GF-D8 (cell line): Measurements from ENCODE around the gene MLH3.
"Not testable (repeated sequence)": the region's sequence is repeated elsewhere in the genome, so short reads cannot be mapped to it uniquely, and the experiment has no call there.

Source experiments
- DNase-seq: peaks from one replicate; lab custom pipeline; 2025; lab: John Stamatoyannopoulos, UW

The MLH3 gene

DNA sequence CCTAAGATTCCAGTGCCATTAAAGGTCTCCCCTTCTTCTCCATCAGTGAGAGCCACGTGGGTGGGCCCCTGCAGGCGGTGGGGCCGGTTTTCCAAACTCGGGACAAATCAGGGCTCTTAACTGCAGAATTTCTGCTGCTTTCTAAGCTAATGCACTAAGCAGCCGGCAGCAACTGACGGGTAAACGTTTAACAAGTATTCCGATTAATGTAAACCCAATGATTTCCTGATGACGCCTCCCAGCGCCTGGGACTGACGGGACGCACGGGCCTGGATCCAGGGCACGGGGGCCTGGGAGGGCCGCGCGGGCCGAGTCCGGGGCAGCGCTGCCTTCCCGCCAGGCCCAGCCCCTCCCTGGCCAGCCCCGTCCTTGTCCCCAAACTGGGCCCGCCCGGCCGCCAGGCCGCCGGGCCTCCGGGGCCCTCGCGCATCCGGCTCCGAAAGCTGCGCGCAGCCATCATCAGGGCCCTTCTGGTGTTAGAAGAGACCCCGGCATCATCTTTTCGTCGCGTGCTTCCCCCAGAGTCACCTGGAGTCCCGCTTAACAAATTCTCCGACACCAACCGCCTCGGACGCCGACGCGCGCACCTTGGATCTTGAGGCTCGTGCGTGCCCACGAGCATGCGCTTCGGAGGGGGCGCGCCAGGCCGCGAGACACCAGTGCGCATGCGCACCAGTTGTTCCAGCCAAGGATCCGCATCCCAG, at the start of gene MLH3:
Gene MLH3, minus strand, starts transcription at position 616 of the 704 bp plus-strand sequence. CDS start 1,812 bp downstream, outside the sequence.
- peak; percentile 8 for DNase-seq

DNA sequence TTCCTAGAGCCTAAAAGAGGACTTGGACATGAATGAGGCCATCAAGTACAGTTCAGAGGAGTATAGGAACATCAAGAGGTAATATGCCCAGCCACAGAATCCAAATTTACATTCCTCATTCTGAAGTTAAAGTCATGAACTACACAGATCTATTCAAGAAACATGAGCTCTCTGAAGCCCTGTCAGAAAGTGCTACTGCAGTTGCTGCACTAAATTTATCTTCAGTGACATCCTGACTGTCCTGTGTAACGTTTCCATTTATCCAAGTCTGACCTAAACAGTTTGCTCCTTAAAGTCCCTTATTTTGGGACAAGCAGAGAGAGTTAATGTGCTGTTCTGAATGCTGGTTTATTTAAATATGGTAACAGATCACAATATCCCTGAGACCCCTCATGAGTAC, 47.4 kb upstream of the MLH3 start:
- no peak for DNase-seq

DNA sequence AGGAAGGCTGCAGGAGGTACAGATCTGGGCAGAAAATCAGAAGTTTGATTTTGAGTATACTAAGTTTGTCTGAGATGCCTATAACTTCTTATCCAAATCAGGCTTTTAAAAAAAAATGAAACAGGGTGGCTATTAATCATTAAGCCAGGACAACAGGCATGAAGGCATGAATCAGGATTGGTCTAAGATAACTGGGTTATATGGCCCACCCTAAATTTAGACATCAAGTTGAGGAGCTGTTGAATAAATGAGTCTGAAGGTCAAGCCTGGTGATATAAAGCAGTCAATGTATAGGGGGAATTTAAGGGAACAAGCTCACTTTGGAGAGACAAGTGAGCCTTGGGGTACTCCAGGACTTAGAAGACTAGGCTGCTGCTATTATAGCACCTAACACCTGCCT, 46.9 kb upstream of the MLH3 start:
- no peak for DNase-seq

DNA sequence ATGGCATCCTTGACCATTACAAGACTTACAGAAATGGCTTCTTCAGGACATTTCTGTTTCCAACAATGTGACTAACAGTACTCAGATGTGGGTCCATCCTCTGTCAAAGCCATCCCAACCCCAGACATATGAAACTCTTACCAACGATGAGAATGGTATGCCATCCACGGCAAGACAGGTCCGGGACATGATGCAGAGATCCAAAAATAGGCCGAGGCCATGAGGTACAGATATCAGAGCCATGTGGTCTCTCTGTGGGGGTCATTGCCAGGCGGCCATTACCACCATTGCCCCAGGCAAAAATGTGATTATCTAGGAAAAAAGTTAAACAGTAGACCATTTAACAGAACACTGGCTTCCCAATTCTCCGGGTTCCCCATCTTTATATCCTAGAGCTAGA, 45.7 kb upstream of the MLH3 start:
- DNase-seq, result no peak

DNA sequence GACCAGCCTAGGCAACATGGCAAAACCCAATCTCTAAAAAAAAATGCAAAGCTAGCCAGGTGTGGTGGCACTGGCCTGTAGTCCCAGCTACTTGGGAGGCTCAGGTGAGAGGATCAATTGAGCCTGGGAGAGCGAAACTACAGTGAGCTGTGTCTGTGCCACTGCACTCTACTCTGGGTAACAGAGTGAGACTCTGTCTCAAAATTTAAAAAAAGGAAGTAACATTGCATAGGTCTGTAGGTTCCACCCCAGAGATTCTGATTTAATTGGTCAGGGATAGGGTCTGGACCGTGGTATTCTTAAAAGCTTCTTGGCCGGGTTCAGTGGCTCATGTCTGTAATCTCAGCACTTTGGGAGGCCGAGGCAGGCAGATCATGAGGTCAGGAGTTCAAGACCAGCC, 44.4 kb upstream of the MLH3 start:
- DNase-seq, result no peak

DNA sequence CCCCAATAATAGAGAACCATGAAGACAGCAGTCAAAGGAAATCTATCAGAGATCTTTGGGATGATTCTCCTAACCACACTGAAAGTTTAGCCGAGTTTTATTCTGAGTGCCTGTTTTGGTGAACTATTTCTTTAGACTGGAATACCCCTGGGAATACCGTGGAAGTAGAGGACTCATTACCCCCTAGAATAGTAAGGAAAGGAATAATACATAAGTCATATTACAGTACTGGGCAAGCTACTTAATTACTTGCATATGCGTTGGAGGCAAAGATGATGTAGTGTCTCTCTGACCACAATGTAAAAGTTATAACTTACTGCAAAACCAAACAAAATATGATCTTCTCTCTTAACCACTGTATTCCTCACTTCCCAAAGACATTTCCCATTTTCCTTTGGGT, 43.6 kb upstream of the MLH3 start:
- no peak for DNase-seq

DNA sequence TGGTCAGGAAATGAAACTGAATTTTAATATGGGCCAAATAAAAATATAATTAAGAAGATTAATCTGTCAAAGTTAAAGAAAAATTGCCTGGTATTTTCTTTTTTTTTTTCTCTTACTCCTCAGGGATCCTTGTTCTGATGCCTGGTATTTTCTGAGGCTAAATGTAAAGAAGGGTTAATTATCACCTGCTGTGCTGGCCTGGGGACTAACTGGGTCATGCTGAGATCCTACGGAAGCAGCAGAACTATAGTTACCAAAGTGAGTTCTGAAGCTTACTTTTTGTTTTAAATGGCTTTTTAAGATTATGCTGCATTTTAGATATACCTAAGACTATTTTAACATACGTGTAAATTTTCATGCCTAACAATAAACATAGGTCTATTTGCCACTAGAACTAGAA, 41.4 kb upstream of the MLH3 start:
- DNase-seq, result no peak

DNA sequence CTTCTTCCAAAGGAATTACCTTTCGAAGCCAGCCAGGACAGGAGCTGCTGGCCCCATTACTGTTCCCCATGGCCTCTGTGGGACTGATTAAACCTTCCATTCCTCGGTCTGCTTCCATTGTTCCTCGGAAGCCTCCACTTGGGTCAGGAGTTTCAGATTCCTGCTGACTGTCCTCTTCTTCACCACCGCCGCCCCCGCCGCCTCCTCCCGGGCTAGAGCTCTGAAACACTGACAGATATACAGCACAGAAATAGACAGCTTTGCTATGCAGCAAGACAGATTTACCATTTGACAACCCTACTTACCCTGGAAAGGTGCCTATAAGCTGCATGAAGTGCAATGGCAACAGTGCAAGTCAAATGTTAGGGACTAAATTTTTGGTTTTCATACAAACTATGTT, 40.0 kb upstream of the MLH3 start:
- DNase-seq, result no peak

DNA sequence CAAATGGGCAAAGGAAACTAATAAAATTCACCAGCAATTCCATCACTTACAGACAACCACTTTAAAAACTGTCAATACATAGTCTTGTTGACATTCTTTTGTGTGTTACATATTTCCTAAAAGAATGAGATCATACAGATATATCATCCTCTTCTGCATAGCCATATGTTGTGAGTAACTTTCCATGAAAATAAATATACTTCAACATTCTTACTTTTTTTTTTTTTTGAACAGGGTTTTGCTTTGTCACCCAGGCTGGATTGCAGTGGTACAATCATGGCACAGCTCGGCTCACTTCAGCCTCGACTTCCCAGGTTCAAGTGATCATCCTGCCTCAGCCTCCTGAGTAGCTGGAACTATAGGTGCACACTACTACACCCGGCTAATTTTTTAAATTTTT, 39.1 kb upstream of the MLH3 start:
- no peak for DNase-seq

DNA sequence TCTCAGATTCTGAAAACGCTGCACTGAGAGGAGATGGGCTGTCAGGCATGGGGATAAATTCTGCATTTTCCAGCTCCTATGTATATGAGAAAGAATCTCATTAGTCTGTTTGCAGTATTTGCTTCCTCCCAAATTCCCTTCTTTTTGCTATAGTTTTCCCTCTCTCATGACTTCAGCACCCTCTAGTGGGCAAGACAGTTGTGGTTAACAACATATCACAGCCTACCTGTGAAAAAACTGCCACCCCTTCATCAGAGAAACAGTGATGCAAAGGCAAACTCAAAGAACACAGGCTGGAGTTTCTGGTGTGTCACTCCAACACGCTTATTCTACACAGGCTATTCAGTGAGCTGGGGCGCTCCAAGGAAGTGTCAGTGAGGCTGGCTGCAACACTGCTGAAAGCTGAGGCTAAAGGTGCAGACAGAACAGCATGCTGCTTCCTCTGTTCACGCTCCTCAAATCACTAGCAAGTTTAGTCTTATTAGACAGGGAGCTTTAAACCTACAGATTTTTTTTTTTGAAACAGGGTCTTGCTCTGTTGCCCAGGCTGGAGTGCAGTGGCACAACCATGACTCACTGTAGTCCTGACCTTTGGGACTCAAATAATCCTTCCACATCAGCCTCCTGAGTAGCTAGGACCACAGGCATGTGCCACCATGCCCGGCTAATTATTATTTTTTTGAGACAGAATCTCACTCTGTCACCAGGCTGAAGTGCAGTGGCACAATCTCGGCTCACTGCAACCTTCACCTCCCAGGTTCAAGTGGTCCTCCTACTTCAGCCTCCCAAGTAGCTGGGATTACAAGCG, 37.5 kb upstream of the MLH3 start:
- no peak for DNase-seq

DNA sequence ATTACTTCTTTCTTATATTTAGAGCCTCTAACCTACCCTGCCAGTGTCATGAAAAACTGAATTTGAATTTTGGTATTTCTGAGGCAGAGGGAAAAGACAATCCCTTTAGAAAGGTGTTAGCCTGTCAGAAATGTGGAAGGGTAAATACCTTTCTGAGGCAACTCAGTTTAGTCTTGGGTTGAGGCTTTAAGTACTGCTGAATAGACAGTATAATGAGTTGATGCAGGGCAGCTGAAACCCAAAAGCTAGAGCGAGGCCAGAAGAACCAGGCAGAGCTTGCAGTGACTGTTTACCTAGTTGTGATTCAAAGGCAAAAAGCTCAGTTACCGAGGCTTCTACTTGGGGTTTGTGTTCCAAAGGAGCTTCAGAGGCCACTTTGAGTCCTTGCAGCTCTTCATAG, 36.9 kb upstream of the MLH3 start:
- no peak for DNase-seq

DNA sequence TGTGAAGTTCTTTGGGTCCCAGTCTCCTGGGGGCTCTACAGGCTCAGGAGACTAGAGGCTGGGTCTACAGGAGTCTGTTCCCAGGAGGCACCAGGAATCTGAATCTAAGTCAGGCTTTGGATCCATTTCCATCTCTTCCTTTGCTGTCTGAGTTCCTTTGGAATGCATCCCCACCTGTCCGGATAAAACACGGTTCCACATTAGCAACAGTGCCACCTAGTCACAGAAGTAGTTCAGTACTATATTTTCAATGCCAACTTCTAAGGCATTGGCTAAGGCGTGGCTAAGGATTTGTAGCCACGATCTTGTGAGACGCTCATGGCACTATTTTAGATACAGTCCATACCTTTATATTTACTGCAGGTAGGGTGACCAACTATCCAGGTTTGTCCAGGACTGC, 33.2 kb upstream of the MLH3 start:
- no peak for DNase-seq

DNA sequence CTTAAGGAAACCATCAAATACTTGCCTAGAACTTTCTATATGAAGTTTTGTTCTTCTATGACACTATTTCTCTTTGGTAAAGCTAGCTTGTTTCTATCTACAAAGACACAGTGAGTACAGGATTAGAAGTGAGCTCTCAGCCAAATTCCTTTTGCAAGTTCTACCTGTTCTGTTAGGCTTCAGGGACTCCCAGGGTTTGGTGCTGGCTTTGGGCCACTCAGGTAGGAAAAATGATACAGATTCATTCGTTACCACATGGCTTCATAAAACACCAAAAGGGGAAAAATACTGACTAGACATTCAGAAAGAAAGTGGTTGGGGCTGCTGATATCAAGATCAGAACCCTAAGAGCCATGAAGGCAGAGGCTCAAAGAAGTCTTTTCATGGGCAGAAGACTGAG, 32.0 kb upstream of the MLH3 start:
- DNase-seq, result no peak

DNA sequence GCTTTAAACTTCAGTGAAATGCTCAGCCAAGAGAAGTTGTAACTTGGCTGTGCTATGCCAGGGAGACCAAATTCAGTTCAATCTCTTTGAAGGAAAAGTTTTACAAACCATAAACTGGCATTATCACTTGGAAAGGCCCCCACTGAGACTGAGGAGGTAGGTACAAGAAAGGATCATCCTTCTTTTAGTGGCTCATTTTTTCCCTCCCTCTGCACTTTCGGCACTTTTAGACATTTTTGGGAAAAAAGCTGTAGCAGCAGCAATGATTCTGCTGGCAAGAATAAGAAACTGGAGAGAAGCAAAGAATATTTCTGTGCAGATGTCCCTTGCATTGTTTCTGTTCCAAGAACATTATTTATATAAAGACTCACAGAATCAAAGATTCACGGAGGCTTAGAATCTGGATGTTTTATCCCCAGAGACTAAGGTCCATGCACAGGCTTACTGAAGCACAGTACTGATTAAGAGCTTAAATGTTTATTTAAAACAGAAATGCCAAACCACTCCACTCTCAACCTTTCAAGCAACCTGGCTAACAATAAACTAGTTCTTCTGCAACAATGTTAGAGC, 30.5 kb upstream of the MLH3 start:
- DNase-seq, result no peak

DNA sequence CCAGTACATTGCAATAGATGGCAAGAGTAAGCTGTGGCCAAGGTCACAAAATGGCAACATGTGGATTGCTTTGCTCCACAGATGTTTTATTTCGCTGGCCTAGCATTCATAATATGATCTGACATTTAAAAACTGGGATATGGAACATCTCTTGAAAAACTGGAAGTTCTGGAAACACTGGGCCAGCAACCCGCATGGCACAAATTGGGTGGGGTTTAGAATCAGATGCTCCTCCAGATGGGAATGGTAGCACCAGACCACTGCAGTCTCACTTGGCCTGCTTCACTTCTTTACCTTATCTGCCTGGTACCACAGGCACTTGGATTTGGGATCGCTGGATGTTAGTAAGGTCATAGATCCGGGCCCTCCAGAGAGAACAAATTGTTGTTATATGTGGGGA, 28.3 kb upstream of the MLH3 start:
- DNase-seq, result no peak

DNA sequence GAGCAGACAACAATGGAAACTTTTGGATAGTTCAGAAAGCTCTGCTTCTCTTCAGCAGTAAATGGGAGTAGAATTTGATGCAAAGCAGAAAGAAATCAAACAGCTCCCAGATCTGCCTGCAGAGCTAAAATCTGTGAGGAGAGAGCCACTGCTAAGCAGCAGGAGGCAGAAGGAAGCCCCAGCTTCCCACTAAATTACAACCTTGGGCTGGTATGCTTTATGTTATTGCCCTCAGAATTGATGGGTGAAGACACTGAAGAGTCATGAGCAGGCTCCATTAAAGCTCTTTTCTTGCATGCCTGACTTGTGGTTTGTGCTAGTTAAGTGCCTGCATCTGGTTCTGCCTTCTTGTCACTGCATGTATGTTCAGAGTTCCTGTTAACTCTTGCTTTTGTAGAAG, 26.5 kb upstream of the MLH3 start:
- no peak for DNase-seq

DNA sequence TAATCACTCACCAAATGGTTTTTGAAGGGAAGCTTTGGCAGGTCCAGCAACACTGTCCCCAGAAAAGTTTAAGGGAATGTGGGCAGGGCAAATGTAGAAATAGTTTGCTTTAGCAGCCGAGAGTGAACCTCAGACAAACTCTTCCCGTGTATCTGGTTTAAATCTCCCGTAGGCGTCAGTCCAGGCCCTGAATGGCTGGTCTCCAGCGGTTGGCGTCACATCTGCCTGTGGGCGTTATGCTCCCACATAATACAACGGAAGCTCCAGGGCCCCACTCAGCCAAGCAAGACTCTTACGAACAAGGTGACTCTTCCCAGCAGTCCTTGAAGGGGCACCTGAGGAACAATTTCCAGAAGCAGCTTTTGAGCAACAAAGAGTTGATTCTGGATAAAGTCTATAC, 19.1 kb upstream of the MLH3 start:
- DNase-seq, result no peak

DNA sequence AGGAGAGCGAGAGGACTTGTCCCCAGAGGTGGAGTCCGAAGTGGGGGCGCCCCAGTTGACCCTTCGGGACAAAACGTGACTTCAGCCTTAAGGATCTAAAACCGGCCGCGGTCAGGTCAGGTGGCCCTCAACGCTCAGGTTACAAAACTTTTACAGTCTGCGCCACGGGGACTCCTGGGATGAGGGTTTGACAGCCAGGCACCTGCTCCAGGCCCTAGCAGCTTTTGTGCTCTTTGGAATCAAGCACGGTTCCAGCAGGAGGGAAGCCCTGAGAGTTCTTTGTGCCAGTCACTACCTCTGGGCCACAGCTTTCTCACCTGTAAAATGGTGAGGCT, 18.5 kb upstream of the MLH3 start:
- no peak for DNase-seq

DNA sequence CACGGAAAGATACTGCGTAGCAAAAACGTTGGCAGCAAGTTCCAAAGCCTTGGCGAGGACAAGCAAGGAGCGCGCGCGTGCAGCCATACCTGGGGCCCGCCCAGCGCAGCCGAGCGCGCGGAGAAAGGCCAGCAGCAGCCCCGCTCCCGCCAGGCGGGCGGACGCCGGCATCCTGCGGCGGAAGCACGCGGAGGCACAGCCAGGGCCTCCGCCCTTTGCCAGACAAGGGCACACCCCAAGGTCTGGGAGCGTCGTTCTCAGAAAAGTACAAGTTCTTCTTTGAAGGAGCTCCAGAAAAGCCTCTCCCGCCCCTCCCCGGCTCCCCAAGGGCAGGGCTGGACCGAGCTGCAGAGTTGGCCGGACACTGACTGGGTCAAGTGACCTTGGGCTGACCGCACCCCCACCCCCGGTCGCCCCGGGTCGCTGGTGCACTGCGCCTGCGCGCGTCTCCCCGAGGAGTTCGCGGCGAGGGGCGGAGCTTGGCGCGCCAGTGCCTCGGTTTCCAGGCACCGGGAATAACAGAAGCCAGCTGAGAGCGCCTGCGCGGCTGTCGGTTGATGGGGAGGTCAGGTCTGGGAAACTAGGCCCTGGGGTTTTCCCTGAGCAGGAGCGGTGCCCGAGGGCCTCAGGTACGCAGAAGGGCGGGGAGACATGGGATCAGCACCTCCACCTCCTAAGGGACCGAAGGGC, 18.0 kb upstream of the MLH3 start, which contains the start of gene ZC2HC1C:
Gene ZC2HC1C, plus strand, starts transcription at position 521 of the 690 bp plus-strand sequence. CDS start 933 bp downstream, outside the sequence.
- DNase-seq, result peak; percentile 12

DNA sequence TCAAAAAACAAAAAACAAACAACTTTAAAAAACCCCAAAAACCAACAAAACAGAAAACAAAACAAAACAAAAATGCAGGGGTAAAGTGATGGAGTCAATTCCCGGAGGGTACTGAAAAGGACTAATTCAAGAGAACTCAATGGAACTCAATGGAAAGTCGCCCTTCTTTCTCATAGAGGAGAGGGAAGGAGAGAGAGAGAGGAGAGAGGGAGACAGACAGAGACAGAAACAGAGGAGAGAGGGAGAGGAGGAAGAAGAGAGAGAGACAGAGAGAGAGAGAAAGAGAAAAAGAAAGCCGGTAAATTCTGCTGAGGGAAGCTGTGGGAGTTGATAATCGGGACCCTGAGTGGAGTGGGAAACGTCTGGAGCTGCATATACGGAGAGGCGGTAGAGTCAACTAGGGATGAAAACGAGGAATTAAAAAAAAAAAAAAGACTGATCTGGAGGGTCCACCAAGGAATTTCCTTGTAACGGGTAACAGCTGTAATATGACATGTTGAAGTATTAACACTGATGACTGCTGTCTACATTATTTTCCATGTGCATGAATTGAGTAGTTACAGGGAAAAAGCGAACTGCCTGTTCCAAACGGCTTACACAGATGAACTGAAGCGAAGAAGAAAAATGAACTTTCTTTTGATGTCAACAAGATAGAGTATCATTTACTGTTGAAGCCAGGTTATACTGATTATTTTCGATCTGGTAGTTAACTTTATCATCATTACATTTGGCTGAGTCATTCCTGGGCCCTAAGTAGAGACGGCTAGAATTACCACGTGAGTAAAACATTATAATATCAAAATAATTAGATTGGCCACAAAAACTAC, 17.2 kb upstream of the MLH3 start:
- no peak for DNase-seq

DNA sequence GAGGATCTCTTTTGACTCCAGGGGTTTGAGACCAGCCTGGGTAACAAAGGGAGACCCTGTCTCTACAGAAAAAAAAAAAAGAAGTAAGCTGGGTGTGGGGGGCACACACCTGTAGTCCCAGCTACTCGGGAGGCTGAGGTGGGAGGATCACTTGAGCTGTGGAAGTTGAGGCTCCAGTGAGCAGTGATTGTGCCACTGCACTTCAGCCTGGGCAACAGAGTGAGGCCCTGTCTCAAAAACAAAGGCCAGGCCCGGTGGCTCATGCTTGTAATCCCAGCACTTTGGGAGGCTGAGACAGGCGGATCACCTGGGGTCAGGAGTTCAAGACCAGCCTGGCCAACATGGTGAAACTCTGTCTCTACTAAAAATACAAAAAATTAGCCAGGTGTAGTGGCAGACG, 16.5 kb upstream of the MLH3 start:
- not testable (repeated sequence) for DNase-seq

DNA sequence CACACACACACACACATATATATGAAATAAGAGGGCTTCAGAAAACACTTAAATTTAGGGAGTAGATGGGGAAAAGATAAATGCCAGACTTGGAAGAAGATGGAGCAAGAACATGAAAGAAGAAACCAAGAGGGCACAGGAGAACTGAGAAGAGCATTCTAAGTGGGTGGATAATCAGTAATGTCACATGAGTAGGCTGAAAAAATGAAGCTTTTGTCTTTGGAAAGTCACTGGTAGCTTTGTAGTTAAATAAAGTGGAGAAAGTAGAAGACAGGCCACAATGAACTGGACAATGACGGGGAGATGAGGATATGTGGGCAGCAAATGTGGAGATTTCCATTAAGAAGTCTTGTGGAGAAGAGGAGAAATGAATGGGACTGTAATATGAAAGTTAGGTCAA, 15.9 kb upstream of the MLH3 start:
- no peak for DNase-seq
